ENCODE data around the gene CATSPERZ. TPM values are rescaled to one million over a fixed set of nuclear protein-coding genes. Genes with fewer than 3 reads are reported as not detected.

The CATSPERZ gene
- total and polyA plus RNA-seq, 2 of the 8 experiments (the other 6 are each of a cell fraction or from before 2014, with no cell fraction given): 0.77 TPM; not detected in 1

GRCh38 chr11:64338716-64339115 is 38.6 kb downstream of the CATSPERZ start:
- ChIA-PET CTCF (ENCODE audit: partially characterized antibody) (interaction anchor here (0.6 to 37.6 kb wide), 7 partner anchors 12 to 312 kb away, joined by 3 to 614 read pairs (median 6); partner anchors contain the start of genes CATSPERZ, CCDC88B, ESRRA and FERMT3), POLR2A (ENCODE audit: partially characterized antibody) (interaction anchor here (2.3 kb wide), 1 partner anchor 21 kb away, joined by 12 read pairs; the partner anchor contains the start of genes PRDX5 and TRMT112)
- no peak overlapping the region for H3K4me2 ChIP-seq (ENCODE audit: insufficient read depth in 1 of 2, low read depth in 2 of 2, low read length in 2 of 2)

More at GRCh38 chr11:64338716-64339115, 38.6 kb downstream of the CATSPERZ start:
- Histone ChIP-seq H3K79me1 (ENCODE audit: low read depth, low read length) (no peaks in the 10 kb centered on the region), H2AFZ (ENCODE audit: low read length) (no peak overlapping the region), H4K5ac (ENCODE audit: insufficient read length, low read depth, low read length) (no peak overlapping the region), H3K4me3 (ENCODE audit: extremely low read depth in 1 of 4, insufficient read depth in 2 of 4, low read depth in 3 of 4, low read length in 4 of 4) (no peak overlapping the region), H3K18ac (ENCODE audit: extremely low read depth, low read length) (no peak overlapping the region), H3K4ac (replicated peaks; ENCODE audit: insufficient read length, low read depth, low read length) (no peak overlapping the region), H3K79me2 (ENCODE audit: control insufficient read depth in 1 of 2, insufficient read depth in 2 of 2, low read length in 2 of 2) (no peaks in the 10 kb centered on the region), H2BK15ac (ENCODE audit: low read length) (no peak overlapping the region), H3K23ac (ENCODE audit: insufficient read length) (no peak overlapping the region), H2BK120ac (replicated peaks; ENCODE audit: low read depth, low read length) (no peak overlapping the region), H4K20me1 (replicated peaks in 1 of 2; ENCODE audit: control insufficient read depth in 1 of 2, insufficient read depth in 2 of 2, low read length in 2 of 2) (no peaks in the 10 kb centered on the region), H3K56ac (replicated peaks; ENCODE audit: insufficient read length, low read depth, low read length) (no peak overlapping the region), H3K9ac (replicated peaks in 1 of 4; ENCODE audit: extremely low read depth in 1 of 4, low read depth in 3 of 4, low read length in 3 of 4) (no peak overlapping the region), H2AK5ac (ENCODE audit: low read depth, low read length) (no peak overlapping the region), H3K36me3 (ENCODE audit: control insufficient read depth in 2 of 4, insufficient read depth in 4 of 4, low read length in 3 of 4) (no peaks in the 10 kb centered on the region), H3K4me1 (replicated peaks in 1 of 4; ENCODE audit: control insufficient read depth in 3 of 4, insufficient read depth in 4 of 4, low read length in 3 of 4) (peaks cover 0 to 23% (median 17%) of the 10 kb centered on the region in 4 experiments; a peak in 6 of 7 replicates), H3K9me3 (ENCODE audit: insufficient read depth in 2 of 2, low read depth in 1 of 2, low read length in 1 of 2) (no peaks in the 10 kb centered on the region), H2BK12ac (ENCODE audit: low read depth, low read length) (no peak overlapping the region), H2BK5ac (ENCODE audit: low read depth, low read length) (no peak overlapping the region), H3K27me3 (replicated peaks in 1 of 4; ENCODE audit: control insufficient read depth in 3 of 4, extremely low read depth in 1 of 4, insufficient read depth in 3 of 4, low read length in 3 of 4) (peaks cover 0 to 2% (median 0%) of the 10 kb centered on the region in 4 experiments; a peak in 1 of 7 replicates), H3K23me2 (ENCODE audit: low read depth, low read length) (peaks cover 11% of the 10 kb centered on the region; the same call in 1 of the 2 replicates), H3K14ac (ENCODE audit: insufficient read length) (no peak overlapping the region), H2BK20ac (ENCODE audit: low read length) (no peak overlapping the region), H3K27ac (ENCODE audit: low read depth, low read length) (no peak overlapping the region), H4K8ac (ENCODE audit: extremely low read depth, insufficient read depth, low read length) (no peak overlapping the region), H4K91ac (replicated peaks; ENCODE audit: insufficient read length, low read length) (no peak overlapping the region)
- TF ChIP-seq BCL11A (IDR thresholded peaks at IDR 0.05; ENCODE audit: low read depth in 2 of 2, low read length in 2 of 2) (no peak), CBX8 (IDR thresholded peaks at IDR 0.05; ENCODE audit: borderline replicate concordance, low read depth, low read length) (no peak), NRF1 (IDR thresholded peaks at IDR 0.05; ENCODE audit: low read depth, low read length) (no peak), SP4 (IDR thresholded peaks at IDR 0.05; ENCODE audit: low read length) (no peak), CEBPB (IDR thresholded peaks at IDR 0.05; ENCODE audit: low read depth, low read length) (no peak), EGR1 (IDR thresholded peaks at IDR 0.05; ENCODE audit: borderline replicate concordance, low read depth, low read length) (no peak), MAFK (IDR thresholded peaks at IDR 0.05; ENCODE audit: low read depth, low read length) (no peak), TBP (IDR thresholded peaks at IDR 0.05; ENCODE audit: low read depth, low read length) (no peak), ASH2L (IDR thresholded peaks at IDR 0.05; ENCODE audit: low read length) (no peak), EZH2 (IDR thresholded peaks at IDR 0.05; ENCODE audit: low read depth, low read length, severe bottlenecking) (no peak), TEAD4 (IDR thresholded peaks at IDR 0.05; ENCODE audit: low read depth, low read length) (no peak), GTF2F1 (IDR thresholded peaks at IDR 0.05; ENCODE audit: borderline replicate concordance, low read depth, low read length) (no peak), PHF8 (conservative IDR thresholded peaks at IDR 0.05; ENCODE audit: low read depth, low read length) (no peak), MAX (IDR thresholded peaks at IDR 0.05) (no peak)
- WGBS, 2 experiments (ENCODE audit: extremely low coverage in 1 of 2, insufficient coverage in 1 of 2, insufficient read length in 1 of 2, insufficient replicate concordance in 2 of 2, low coverage in 1 of 2, low lambda C conversion rate in 2 of 2, missing lambda C conversion rate in 1 of 2): 91% methylated on average over 5 of the region's 8 CpGs; no CpG with 5 or more reads in 1 of the 2 experiments
- no peak for DNase-seq (ENCODE audit: low read depth in 1 of 2, low spot score in 2 of 2)
- no peak for FAIRE-seq
